ENCODE measurements around the gene TMEM97.
"Not testable (repeated sequence)": the region's sequence is repeated elsewhere in the genome, so short reads cannot be mapped to it uniquely, and the experiment has no call there.

The TMEM97 gene

GRCh38 chr17:28318759-28319597 lies at the start of gene TMEM97:
Gene TMEM97 (plus strand): TSS chr17:28319200. CDS start chr17:28319240, 40 bp downstream.
- peak; percentile 85 to 88 for DNase-seq (ENCODE audit: low read depth in 1 of 2, low spot score in 1 of 2)

GRCh38 chr17:28270055-28270454 lies 48.9 kb upstream of the TMEM97 start:
- no peak for DNase-seq (ENCODE audit: low read depth in 1 of 2, low spot score in 1 of 2)

- no peak for DNase-seq (ENCODE audit: low read depth in 1 of 2, low spot score in 1 of 2)
Observed at GRCh38 chr17:28270926-28271325, 48.1 kb upstream of the TMEM97 start.

GRCh38 chr17:28271431-28271830 lies 47.6 kb upstream of the TMEM97 start:
- no peak for DNase-seq (ENCODE audit: low read depth in 1 of 2, low spot score in 1 of 2)

GRCh38 chr17:28272166-28272565 lies 46.8 kb upstream of the TMEM97 start:
- DNase-seq (ENCODE audit: low read depth in 1 of 2, low spot score in 1 of 2): no peak

- DNase-seq (ENCODE audit: low read depth in 1 of 2, low spot score in 1 of 2): not testable (repeated sequence)
Observed at GRCh38 chr17:28273341-28273740, 45.7 kb upstream of the TMEM97 start.

- no peak for DNase-seq (ENCODE audit: low read depth in 1 of 2, low spot score in 1 of 2)
Observed at GRCh38 chr17:28274591-28275265, 44.3 kb upstream of the TMEM97 start.

GRCh38 chr17:28276011-28276410 lies 43.0 kb upstream of the TMEM97 start:
- DNase-seq (ENCODE audit: low read depth in 1 of 2, low spot score in 1 of 2): no peak

GRCh38 chr17:28279411-28279810 lies 39.6 kb upstream of the TMEM97 start:
- no peak for DNase-seq (ENCODE audit: low read depth in 1 of 2, low spot score in 1 of 2)

GRCh38 chr17:28280826-28281225 lies 38.2 kb upstream of the TMEM97 start:
- no peak for DNase-seq (ENCODE audit: low read depth in 1 of 2, low spot score in 1 of 2)

- no peak for DNase-seq (ENCODE audit: low read depth in 1 of 2, low spot score in 1 of 2)
Observed at GRCh38 chr17:28282596-28282995, 36.4 kb upstream of the TMEM97 start.

GRCh38 chr17:28285965-28286364 lies 33.0 kb upstream of the TMEM97 start:
- DNase-seq (ENCODE audit: low read depth in 1 of 2, low spot score in 1 of 2): no peak

- no peak for DNase-seq (ENCODE audit: low read depth in 1 of 2, low spot score in 1 of 2)
Observed at GRCh38 chr17:28290703-28291102, 28.3 kb upstream of the TMEM97 start.

GRCh38 chr17:28291780-28292330 lies 27.1 kb upstream of the TMEM97 start:
- DNase-seq (ENCODE audit: low read depth in 1 of 2, low spot score in 1 of 2): no peak

- not testable (repeated sequence) for DNase-seq (ENCODE audit: low read depth in 1 of 2, low spot score in 1 of 2)
Observed at GRCh38 chr17:28292878-28293277, 26.1 kb upstream of the TMEM97 start.

GRCh38 chr17:28293994-28294393 lies 25.0 kb upstream of the TMEM97 start:
- DNase-seq (ENCODE audit: low read depth in 1 of 2, low spot score in 1 of 2): no peak

GRCh38 chr17:28295677-28296578 lies 23.1 kb upstream of the TMEM97 start:
- no peak for DNase-seq (ENCODE audit: low read depth in 1 of 2, low spot score in 1 of 2)

- no peak for DNase-seq (ENCODE audit: low read depth in 1 of 2, low spot score in 1 of 2)
Observed at GRCh38 chr17:28298449-28298848, 20.6 kb upstream of the TMEM97 start.

GRCh38 chr17:28306954-28307401 lies 12.0 kb upstream of the TMEM97 start:
- no peak for DNase-seq (ENCODE audit: low read depth in 1 of 2, low spot score in 1 of 2)

GRCh38 chr17:28313841-28314240 lies 5.2 kb upstream of the TMEM97 start:
- no peak for DNase-seq (ENCODE audit: low read depth in 1 of 2, low spot score in 1 of 2)

Data from stimulated activated CD4-positive, alpha-beta T cell treated with anti-CD3 and anti-CD28 coated beads, Interleukin-15, amount 100 ng/mL, for 1 hour (primary cell).